Measurements from ENCODE around the gene EEFSEC.

GRCh38 chr3:128276577-128277183, 123.4 kb downstream of the EEFSEC start:
- TF ChIP-seq EZH2 (IDR thresholded peaks at IDR 0.05; ENCODE audit: insufficient read depth, low read length) (no peak), CTCF (IDR thresholded peaks at IDR 0.05; ENCODE audit: insufficient read depth, low read depth, low read length) (no peak)
